A673 (cell line): ENCODE data around the gene INPP5A. TPM values are rescaled to one million over a fixed set of nuclear protein-coding genes. Genes with fewer than 3 reads are reported as not detected.

Experiments
- BruUV-seq: library from RNA; stranded (reverse); fragments of 400-500 nt; replicated peaks from 2 replicates; lab custom pipeline; 2021; lab: Mats Ljungman, UMichigan
- CTCF ChIA-PET: fragments of 300-600 bp; sonication (Branson Sonifier 250); formaldehyde crosslinking; loops from one replicate; lab custom pipeline; 2022; ENCODE audit warnings: antibody characterized with exemption; lab: Charles Lee
- POLR2A ChIA-PET: fragments of 300-600 bp; sonication (Branson Sonifier 250); formaldehyde crosslinking; loops from one replicate; lab custom pipeline; 2022; ENCODE audit warnings: antibody characterized with exemption; ENCODE audit not compliant: low non-redundant PET; lab: Charles Lee
- DNase-seq: peaks from one replicate; pipeline ENCODE4 v3.0.0-alpha.2; 2015; ENCODE audit warnings: low spot score
- H3K27ac ChIP-seq: fragments of 200-600 bp; sonication (generic); 2 replicates; pipeline ENCODE4 v1.5.1; 2016; ENCODE audit warnings: mixed run types, low read depth, mild to moderate bottlenecking, mixed read lengths, antibody characterized with exemption, low read length; ENCODE audit not compliant: poor library complexity, severe bottlenecking
- H3K27me3 ChIP-seq: fragments of 200-600 bp; sonication (generic); replicated peaks from 2 replicates; pipeline ENCODE4 v1.6.1; 2017; ENCODE audit warnings: mixed run types, low read depth, mild to moderate bottlenecking, mixed read lengths, antibody characterized with exemption, low read length; ENCODE audit not compliant: insufficient read depth, poor library complexity
- H3K36me3 ChIP-seq: fragments of 200-600 bp; sonication (generic); 2 replicates; pipeline ENCODE4 v1.6.1; 2016; ENCODE audit warnings: mixed run types, mild to moderate bottlenecking, mixed read lengths, antibody characterized with exemption, low read length; ENCODE audit not compliant: insufficient read depth, poor library complexity, severe bottlenecking
- H3K4me1 ChIP-seq: fragments of 200-600 bp; sonication (generic); 2 replicates; pipeline ENCODE4 v1.6.1; 2017; ENCODE audit warnings: mixed run types, mild to moderate bottlenecking, mixed read lengths, antibody characterized with exemption, low read length; ENCODE audit not compliant: insufficient read depth, poor library complexity, severe bottlenecking
- H3K4me3 ChIP-seq: fragments of 200-600 bp; sonication (generic); 2 replicates; pipeline ENCODE4 v1.5.1; 2016; ENCODE audit warnings: low read depth, mixed run types, mild to moderate bottlenecking, mixed read lengths, low read length; ENCODE audit not compliant: poor library complexity, severe bottlenecking
- H3K9me3 ChIP-seq: fragments of 200-600 bp; sonication (generic); 2 replicates; pipeline ENCODE4 v1.6.1; 2016; ENCODE audit warnings: mixed run types, low read depth, mild to moderate bottlenecking, mixed read lengths, antibody characterized with exemption, low read length; ENCODE audit not compliant: poor library complexity, severe bottlenecking
- CTCF ChIP-seq: fragments of 300-800, 200-600 bp; sonication (generic); conservative IDR thresholded peaks from 2 replicates; pipeline ENCODE4 v1.5.1; 2017; ENCODE audit warnings: low read depth, mild to moderate bottlenecking, antibody characterized with exemption, low read length, moderate library complexity, mixed read lengths
- EZH2 ChIP-seq: fragments of 200-600 bp; sonication (generic); IDR thresholded peaks from 2 replicates; pipeline ENCODE4 v1.6.1; 2017; ENCODE audit warnings: borderline replicate concordance, low read depth, mild to moderate bottlenecking, mixed read lengths, antibody characterized with exemption, low read length; ENCODE audit not compliant: poor library complexity, severe bottlenecking
- intact Hi-C: fragments of 100-400 bp; cut with micrococcal nuclease; formaldehyde crosslinking; loops from one replicate; pipeline ENCODE4 v1.10.0; 2022; ENCODE audit not compliant: unreplicated experiment
- total RNA-seq: library from RNA; stranded (reverse); gene quantifications from 2 replicates; pipeline ENCODE4 v1.2.3, GENCODE V29; 2021

INPP5A gene
- total RNA-seq, 1 experiment from 2014 or later: 21.8 TPM

GRCh38 chr10:132803416-132804210 is 266.0 kb downstream of the INPP5A start:
- Histone ChIP-seq H3K27ac (no peak overlapping the region), H3K36me3 (no peaks in the 10 kb centered on the region), H3K4me1 (no peaks in the 10 kb centered on the region), H3K9me3 (no peaks in the 10 kb centered on the region), H3K4me3 (no peak overlapping the region), H3K27me3 (peaks cover 26% of the 10 kb centered on the region)
- ChIA-PET POLR2A (interaction anchor here (0.6 kb wide), 1 partner anchor 27 kb away, joined by 5 read pairs; no protein-coding TSS in a partner anchor), CTCF (no interaction called here)
- no peak for DNase-seq
- BruUV-seq: no TSS peak
- intact Hi-C loops: no loop called here
- TF ChIP-seq CTCF (no peak), EZH2 (no peak)

DNA sequence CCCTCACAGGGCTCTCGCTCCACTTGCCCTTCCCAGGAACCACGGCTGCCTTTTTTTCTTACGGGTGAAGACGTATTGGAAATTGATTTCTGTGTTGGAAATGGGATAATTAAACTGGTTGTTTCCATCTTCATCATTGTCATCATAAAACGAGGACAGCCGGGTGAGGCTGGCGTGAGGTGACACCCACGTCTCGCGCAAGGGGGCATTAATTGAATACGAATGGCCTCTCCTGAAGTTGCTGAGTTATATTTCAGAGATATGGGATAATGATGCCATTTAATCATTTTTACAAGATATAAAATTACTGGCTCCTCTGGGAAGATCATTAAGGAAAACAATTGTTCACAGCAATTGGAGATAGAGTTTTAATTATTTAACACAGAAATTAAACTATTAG is 266.7 kb downstream of the INPP5A start:
- H3K27ac ChIP-seq: no peak overlapping the region
- H3K36me3 ChIP-seq: no peaks in the 10 kb centered on the region
- TF ChIP-seq EZH2: no peak
- no peak for TF ChIP-seq CTCF
- ChIA-PET CTCF (no interaction called here), POLR2A (no interaction called here)
- H3K4me1 ChIP-seq: no peaks in the 10 kb centered on the region
- H3K9me3 ChIP-seq: no peaks in the 10 kb centered on the region
- no TSS peak for BruUV-seq
- H3K4me3 ChIP-seq: no peak overlapping the region
- peaks cover 28% of the 10 kb centered on the region for H3K27me3 ChIP-seq
- intact Hi-C loops: no loop called here
- no peak for DNase-seq

DNA sequence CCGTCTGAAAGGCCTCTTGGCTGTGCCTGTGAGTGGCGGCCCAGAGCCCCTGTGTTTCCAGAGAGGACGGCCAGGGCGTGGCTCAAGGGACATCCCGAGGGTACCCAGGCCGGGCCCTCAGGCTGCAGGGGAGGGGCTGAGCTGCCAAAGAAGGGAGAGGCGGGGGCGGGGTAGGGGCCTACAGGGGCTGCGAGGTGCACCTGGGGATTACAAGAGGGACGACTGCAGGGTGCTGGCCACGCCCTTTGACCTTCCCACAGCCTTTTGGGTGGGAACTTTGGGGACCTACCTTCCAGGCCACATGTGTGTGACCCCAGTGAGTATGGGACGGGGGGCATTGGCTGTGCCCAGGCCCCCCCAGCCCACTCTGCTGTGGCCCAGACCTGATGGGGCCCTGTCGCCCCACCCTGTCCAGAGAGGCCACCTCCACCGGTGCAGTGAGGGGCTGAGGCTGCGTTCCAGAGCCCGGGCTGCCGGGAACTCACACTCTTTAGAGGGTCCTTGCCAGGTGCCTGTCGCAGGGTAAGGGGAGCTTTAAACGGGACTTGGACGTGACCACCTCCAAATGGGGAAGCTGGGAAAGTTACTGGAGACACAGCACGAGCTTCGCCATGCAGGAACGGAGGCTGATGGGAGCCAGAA is 267.3 kb downstream of the INPP5A start:
- Histone ChIP-seq H3K4me1 (no peaks in the 10 kb centered on the region), H3K27ac (no peak overlapping the region), H3K27me3 (peaks cover 34% of the 10 kb centered on the region), H3K9me3 (no peaks in the 10 kb centered on the region), H3K36me3 (no peaks in the 10 kb centered on the region), H3K4me3 (no peak overlapping the region)
- ChIA-PET POLR2A (no interaction called here), CTCF (no interaction called here)
- no peak for DNase-seq
- no peak for TF ChIP-seq EZH2
- no peak for TF ChIP-seq CTCF
- BruUV-seq: no TSS peak
- intact Hi-C loops: no loop called here
